Measurements from ENCODE around the gene ATP13A3. TPM values are rescaled to one million over a fixed set of nuclear protein-coding genes. Genes with fewer than 3 reads are reported as not detected.
"Not testable (repeated sequence)": the region's sequence is repeated elsewhere in the genome, so short reads cannot be mapped to it uniquely, and the experiment has no call there.

The ATP13A3 gene
- polyA plus RNA-seq, 10 donors, result 20.6 to 35.8 (median 28.6) TPM

- peak in 1 of 3 donors; percentile 64 for DNase-seq
Observed at GRCh38 chr3:194503081-194503531, 16.3 kb upstream of the ATP13A3 start.

- DNase-seq, result no peak
Observed at GRCh38 chr3:194500198-194500597, 13.4 kb upstream of the ATP13A3 start.

DNA sequence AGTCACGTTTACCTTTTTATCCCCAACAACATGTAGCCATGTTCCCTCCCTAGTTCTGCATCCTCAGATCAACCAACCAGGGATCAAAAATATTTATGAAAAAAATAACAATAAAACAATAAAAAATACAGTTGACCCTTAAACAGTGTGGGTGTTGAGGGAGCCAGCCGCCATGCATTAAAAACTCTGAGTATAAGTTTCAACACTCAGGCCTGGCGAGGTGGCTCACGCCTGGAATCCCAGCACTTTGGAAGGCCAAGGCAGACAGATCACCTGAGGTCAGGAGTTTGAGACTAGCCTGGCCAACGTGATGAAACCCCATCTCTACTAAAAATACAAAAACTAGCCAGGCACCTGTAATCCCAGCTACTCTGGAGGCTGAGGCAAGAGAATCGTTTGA, 12.7 kb upstream of the ATP13A3 start:
- DNase-seq, result not testable (repeated sequence)

DNA sequence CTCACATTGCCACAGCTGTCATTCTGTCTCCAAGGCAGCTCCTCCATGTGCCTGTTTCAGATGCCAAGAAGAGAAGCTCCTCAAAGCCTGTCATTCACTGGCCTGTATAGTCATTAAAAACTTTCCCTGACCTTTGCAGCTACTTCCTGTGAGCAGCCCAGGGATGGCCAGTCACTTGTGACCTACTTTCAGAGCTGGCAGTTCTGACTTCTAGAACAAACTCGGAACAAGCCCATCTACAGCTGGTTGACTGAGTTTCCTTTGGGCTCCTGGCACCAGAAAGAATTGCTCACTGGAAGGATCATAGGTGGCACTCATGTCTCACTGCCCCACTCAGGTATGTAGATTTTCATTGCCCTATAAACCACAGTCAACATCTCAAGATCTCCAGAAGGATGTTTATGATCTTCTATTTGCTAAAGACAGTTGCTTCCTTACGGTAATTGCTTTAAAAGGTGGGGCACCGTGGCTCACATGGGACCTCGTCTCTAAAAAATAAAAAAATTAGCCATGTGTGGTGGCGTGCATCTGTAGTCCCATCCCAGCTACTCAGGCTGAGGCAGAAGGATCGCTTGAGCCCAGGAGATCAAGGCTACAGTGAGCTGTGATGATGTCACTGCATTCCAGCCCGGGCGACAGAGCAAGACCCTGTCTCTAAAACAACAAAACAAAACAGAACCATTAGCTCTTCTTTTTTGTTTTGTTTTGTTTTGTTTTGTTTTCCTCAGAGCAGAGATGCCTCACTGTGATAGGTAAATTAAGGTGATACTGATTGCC, 11.2 kb upstream of the ATP13A3 start:
- DNase-seq, result peak in 1 of 3 donors; percentile 27

- no peak for DNase-seq
Observed at GRCh38 chr3:194496217-194496919, 9.6 kb upstream of the ATP13A3 start.

GRCh38 chr3:194494951-194495374, 8.2 kb upstream of the ATP13A3 start:
- peak in 1 of 3 donors; percentile 26 for DNase-seq

GRCh38 chr3:194493995-194494927, 7.5 kb upstream of the ATP13A3 start:
- DNase-seq, result peak in 1 of 3 donors; percentile 61

DNA sequence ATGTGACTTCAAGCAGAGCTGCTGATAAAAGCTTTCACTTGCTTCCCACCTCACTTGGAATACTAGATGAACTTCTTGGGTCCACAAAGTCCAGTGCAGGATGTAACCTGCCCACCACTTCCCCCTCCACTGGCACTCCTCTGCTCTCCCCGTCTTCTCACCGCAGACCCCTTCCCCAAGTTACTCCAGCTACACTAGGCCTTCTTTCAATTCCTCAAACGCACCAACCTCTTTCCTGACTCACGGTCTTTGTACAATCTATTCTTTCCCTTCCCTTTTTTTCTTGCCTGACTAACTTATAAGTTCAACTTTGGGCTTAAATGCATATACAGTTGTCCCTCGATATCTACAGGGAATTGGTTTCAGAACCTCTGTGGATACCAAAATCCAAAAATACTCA, 5.2 kb upstream of the ATP13A3 start:
- DNase-seq, result peak in 1 of 3 donors; percentile 21

- peak in 1 of 3 donors; percentile 10 for DNase-seq
Observed at GRCh38 chr3:194489736-194490612, 3.2 kb upstream of the ATP13A3 start.

- peak in 1 of 3 donors; percentile 12 for DNase-seq
Observed at GRCh38 chr3:194488055-194488742, 1.4 kb upstream of the ATP13A3 start.

- DNase-seq, result peak in 2 of 3 donors; percentile 52 to 77
Observed at GRCh38 chr3:194487289-194488054, 670 bp upstream of the ATP13A3 start.

GRCh38 chr3:194485881-194486539, 792 bp downstream of the ATP13A3 start:
- peak in 2 of 3 donors; percentile 29 to 65 for DNase-seq

DNA sequence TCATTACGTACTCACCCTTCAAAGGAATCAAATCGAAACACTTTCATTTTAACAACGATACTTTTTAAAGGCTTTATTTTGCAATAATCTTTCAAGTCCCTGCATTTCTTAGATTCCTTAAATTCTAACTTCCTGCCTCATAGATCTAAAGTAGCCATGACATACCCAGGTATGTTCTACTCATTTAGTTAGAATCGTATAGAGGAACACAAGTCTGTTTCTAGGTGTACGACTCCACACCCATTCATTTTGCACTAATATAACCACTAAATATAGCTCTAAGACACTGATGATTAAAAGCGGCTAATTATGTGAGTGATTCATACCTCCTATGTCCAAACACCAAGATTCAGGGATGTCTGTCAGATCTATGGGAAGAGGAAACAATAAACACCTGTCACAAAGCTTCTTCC, 1.3 kb downstream of the ATP13A3 start:
- no peak for DNase-seq

- no peak for DNase-seq
Observed at GRCh38 chr3:194484614-194485013, 2.2 kb downstream of the ATP13A3 start.

GRCh38 chr3:194483850-194484249, 3.0 kb downstream of the ATP13A3 start:
- DNase-seq, result no peak

DNA sequence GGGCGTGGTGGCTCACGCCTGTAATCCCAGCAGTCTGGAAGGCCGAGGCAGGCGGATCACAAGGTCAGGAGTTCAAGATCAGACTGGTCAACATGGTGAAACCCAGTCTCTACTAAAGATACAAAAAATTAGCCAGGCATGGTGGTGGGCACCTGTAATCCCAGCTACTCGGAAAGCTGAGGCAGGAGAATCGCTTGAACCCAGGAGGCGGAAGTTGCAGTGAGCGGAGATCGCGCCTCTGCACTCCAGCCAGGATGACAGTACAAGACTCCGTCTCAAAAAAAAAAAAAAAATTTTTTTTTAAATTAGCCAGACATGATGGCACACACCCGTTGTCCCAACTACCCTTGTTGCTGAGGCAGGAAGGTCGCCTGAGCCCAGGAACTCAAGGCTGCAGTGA, 4.0 kb downstream of the ATP13A3 start:
- DNase-seq, result not testable (repeated sequence)

DNA sequence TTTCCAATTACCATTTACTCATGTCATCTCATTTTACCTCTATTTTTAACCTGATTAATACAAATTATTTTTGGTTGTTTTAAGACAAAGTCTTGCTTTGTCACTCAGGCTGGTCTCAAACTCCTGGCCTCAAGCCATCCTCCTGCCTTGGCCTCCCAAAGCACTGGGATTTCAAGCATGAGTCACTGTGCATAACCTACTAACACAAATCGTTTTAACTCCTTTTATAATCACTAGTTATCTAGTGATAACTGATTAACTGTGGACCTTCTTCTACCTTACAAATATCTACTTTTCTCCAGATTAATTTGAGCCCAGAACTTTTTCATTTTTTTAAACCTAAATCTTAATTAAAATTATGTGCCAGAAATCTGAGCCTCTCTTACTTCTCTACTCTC, 4.6 kb downstream of the ATP13A3 start:
- no peak for DNase-seq

GRCh38 chr3:194481525-194482195, 5.1 kb downstream of the ATP13A3 start:
- no peak for DNase-seq

All from muscle of back (tissue), 11 donors.